Measurements from ENCODE around the gene PTTG1. TPM values are rescaled to one million over a fixed set of nuclear protein-coding genes. Genes with fewer than 3 reads are reported as not detected.

PTTG1 gene
- total RNA-seq, 1 experiment from 2014 or later = 239 TPM

DNA sequence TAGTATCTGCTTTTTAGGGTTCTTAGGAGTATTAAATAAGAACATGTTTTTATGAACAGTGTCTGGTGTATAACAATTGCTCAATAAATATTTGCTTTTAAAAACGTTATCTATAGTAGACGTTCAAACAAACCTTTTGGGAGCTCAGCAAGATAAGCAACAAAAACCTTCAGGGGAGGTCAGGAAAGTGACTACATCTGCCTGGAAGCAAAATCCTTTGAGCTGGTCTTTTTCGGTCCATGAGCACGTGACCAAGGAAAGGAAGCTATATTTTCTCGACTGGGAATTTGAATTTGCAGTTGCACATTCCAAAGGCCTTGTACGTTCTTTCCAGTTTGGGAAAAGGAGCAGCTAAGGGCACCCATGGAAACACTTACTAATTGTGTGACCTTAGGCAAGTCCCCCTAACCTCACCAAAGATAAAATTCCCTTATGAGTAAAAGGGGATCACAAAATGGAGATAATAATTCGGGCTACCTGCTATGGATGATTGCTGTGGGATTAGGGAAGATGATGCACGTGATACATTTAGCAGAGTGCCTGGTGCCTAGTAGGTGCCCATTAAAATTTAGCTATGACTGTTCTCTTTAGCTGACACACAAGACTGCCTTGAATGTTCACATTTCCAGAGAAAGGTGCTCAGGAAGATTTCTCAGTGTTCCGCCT, 45.4 kb downstream of the PTTG1 start (continued):
- TF ChIP-seq ZBTB43 (CRISPR knock-in tag; IDR thresholded peaks at IDR 0.05) = no peak
- TF ChIP-seq, protein P1, sequence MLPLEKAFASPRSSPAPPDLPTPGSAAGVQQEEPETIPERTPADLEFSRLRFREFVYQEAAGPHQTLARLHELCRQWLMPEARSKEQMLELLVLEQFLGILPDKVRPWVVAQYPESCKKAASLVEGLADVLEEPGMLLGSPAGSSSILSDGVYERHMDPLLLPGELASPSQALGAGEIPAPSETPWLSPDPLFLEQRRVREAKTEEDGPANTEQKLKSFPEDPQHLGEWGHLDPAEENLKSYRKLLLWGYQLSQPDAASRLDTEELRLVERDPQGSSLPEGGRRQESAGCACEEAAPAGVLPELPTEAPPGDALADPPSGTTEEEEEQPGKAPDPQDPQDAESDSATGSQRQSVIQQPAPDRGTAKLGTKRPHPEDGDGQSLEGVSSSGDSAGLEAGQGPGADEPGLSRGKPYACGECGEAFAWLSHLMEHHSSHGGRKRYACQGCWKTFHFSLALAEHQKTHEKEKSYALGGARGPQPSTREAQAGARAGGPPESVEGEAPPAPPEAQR (CRISPR knock-in tag; IDR thresholded peaks at IDR 0.05) = no peak
- TF ChIP-seq ZNF416 (CRISPR knock-in tag; IDR thresholded peaks at IDR 0.05) = no peak
- TF ChIP-seq GTF2I (CRISPR knock-in tag; conservative IDR thresholded peaks at IDR 0.05) = no peak
- TF ChIP-seq ZNF317 (CRISPR knock-in tag; IDR thresholded peaks at IDR 0.05; ENCODE audit: borderline replicate concordance, low read depth) = no peak
- TF ChIP-seq CREM (CRISPR knock-in tag; IDR thresholded peaks at IDR 0.05) = no peak
- TF ChIP-seq ZNF425 (CRISPR knock-in tag; conservative IDR thresholded peaks at IDR 0.05) = no peak

DNA sequence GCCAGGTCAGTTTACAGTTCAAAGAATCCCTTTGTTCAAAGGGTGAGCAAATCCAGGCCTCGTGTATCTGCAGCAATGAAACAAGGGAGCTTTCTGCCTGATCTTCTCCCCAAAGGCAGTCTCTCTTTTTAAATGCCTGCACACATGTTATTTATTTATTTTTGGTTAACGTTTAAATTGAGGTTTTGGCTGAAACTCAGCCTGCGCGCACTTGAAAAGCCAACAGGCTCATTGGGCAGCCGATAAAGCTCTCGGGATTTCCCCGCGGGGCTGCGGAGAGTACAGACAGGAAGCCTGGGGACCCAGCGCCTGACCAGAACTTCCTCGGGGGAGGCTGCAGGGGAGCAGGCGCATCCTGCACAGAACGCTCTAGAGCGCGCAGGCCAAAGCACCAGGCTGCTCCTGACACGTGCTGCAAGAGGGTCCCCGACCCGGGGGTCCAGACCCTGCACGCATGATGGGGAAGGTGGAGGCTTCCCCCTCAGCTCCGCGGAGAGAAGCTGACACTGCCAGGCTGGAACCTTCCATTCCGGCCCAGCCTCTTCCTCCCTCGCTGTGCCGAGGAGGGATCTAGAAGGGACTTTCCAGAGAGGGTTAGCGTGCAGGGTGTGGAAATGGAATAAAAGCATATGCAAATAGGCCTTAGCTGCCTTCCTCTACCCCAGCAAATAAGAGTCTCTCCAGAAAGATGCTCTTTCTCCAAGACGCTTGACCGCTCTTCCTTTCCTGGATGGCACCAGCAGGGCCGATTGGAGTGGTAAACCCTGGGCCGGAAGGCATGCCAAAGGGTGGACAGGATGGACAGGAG, 46.1 kb downstream of the PTTG1 start:
- H3K27me3 Mint-ChIP-seq (ENCODE audit: low read depth) = no peaks in the 10 kb centered on the region; the same call in 1 of the 2 replicates
- no peak overlapping the region for H3K27ac Mint-ChIP-seq
- ChIA-PET POLR2A (interaction anchor here (0.5 kb wide), 1 partner anchor 90 kb away, joined by 6 read pairs; no protein-coding TSS in a partner anchor), CTCF (interaction anchor here (0.9 to 3.2 kb wide), 2 partner anchors 26 to 29 kb away, joined by 3 to 28 read pairs; no protein-coding TSS in a partner anchor)
- no peaks in the 10 kb centered on the region for H3K9me3 Mint-ChIP-seq
- ATAC-seq = peak; percentile 89
- no peak overlapping the region; the same call in 1 of the 2 replicates for H3K4me3 Mint-ChIP-seq
- H3K4me1 Mint-ChIP-seq = peaks cover 37% of the 10 kb centered on the region
- DNase-seq (ENCODE audit: low spot score) = peak; percentile 57
- H3K36me3 Mint-ChIP-seq = no peaks in the 10 kb centered on the region
- TF ChIP-seq OVOL2 (CRISPR knock-in tag; IDR thresholded peaks at IDR 0.05; ENCODE audit: borderline replicate concordance) = no peak
- TF ChIP-seq GABPB1 (CRISPR knock-in tag; IDR thresholded peaks at IDR 0.05) = peak; percentile 68

GRCh38 chr5:160468363-160468975, 46.8 kb downstream of the PTTG1 start:
- ATAC-seq (no peak), DNase-seq (ENCODE audit: low spot score) (no peak)
- CTCF ChIA-PET = interaction anchor here (3.2 kb wide), 1 partner anchor 30 kb away, joined by 28 read pairs; no protein-coding TSS in a partner anchor
- no peaks in the 10 kb centered on the region for H3K9me3 Mint-ChIP-seq
- H3K4me1 Mint-ChIP-seq = peaks cover 43% of the 10 kb centered on the region
- no peaks in the 10 kb centered on the region; the same call in 1 of the 2 replicates for H3K27me3 Mint-ChIP-seq (ENCODE audit: low read depth)
- H3K4me3 Mint-ChIP-seq = no peak overlapping the region; the same call in 1 of the 2 replicates
- POLR2A ChIA-PET = no interaction called here
- H3K27ac Mint-ChIP-seq = no peak overlapping the region
- no peaks in the 10 kb centered on the region for H3K36me3 Mint-ChIP-seq
- no peak for TF ChIP-seq RORB (CRISPR knock-in tag; IDR thresholded peaks at IDR 0.05)
- no peak for TF ChIP-seq NFE2L1 (CRISPR knock-in tag; IDR thresholded peaks at IDR 0.05)
- TF ChIP-seq IRF1 (CRISPR knock-in tag; IDR thresholded peaks at IDR 0.05) = no peak
- TF ChIP-seq, protein P2, sequence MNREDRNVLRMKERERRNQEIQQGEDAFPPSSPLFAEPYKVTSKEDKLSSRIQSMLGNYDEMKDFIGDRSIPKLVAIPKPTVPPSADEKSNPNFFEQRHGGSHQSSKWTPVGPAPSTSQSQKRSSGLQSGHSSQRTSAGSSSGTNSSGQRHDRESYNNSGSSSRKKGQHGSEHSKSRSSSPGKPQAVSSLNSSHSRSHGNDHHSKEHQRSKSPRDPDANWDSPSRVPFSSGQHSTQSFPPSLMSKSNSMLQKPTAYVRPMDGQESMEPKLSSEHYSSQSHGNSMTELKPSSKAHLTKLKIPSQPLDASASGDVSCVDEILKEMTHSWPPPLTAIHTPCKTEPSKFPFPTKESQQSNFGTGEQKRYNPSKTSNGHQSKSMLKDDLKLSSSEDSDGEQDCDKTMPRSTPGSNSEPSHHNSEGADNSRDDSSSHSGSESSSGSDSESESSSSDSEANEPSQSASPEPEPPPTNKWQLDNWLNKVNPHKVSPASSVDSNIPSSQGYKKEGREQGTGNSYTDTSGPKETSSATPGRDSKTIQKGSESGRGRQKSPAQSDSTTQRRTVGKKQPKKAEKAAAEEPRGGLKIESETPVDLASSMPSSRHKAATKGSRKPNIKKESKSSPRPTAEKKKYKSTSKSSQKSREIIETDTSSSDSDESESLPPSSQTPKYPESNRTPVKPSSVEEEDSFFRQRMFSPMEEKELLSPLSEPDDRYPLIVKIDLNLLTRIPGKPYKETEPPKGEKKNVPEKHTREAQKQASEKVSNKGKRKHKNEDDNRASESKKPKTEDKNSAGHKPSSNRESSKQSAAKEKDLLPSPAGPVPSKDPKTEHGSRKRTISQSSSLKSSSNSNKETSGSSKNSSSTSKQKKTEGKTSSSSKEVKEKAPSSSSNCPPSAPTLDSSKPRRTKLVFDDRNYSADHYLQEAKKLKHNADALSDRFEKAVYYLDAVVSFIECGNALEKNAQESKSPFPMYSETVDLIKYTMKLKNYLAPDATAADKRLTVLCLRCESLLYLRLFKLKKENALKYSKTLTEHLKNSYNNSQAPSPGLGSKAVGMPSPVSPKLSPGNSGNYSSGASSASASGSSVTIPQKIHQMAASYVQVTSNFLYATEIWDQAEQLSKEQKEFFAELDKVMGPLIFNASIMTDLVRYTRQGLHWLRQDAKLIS (CRISPR knock-in tag; IDR thresholded peaks at IDR 0.05; ENCODE audit: borderline replicate concordance) = no peak
- TF ChIP-seq, protein P3, sequence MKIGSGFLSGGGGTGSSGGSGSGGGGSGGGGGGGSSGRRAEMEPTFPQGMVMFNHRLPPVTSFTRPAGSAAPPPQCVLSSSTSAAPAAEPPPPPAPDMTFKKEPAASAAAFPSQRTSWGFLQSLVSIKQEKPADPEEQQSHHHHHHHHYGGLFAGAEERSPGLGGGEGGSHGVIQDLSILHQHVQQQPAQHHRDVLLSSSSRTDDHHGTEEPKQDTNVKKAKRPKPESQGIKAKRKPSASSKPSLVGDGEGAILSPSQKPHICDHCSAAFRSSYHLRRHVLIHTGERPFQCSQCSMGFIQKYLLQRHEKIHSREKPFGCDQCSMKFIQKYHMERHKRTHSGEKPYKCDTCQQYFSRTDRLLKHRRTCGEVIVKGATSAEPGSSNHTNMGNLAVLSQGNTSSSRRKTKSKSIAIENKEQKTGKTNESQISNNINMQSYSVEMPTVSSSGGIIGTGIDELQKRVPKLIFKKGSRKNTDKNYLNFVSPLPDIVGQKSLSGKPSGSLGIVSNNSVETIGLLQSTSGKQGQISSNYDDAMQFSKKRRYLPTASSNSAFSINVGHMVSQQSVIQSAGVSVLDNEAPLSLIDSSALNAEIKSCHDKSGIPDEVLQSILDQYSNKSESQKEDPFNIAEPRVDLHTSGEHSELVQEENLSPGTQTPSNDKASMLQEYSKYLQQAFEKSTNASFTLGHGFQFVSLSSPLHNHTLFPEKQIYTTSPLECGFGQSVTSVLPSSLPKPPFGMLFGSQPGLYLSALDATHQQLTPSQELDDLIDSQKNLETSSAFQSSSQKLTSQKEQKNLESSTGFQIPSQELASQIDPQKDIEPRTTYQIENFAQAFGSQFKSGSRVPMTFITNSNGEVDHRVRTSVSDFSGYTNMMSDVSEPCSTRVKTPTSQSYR (CRISPR knock-in tag; IDR thresholded peaks at IDR 0.05) = no peak
- TF ChIP-seq, protein P4, sequence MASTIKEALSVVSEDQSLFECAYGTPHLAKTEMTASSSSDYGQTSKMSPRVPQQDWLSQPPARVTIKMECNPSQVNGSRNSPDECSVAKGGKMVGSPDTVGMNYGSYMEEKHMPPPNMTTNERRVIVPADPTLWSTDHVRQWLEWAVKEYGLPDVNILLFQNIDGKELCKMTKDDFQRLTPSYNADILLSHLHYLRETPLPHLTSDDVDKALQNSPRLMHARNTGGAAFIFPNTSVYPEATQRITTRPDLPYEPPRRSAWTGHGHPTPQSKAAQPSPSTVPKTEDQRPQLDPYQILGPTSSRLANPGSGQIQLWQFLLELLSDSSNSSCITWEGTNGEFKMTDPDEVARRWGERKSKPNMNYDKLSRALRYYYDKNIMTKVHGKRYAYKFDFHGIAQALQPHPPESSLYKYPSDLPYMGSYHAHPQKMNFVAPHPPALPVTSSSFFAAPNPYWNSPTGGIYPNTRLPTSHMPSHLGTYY (CRISPR knock-in tag; IDR thresholded peaks at IDR 0.05) = no peak
- TF ChIP-seq ATF1 (CRISPR knock-in tag; IDR thresholded peaks at IDR 0.05) = no peak

Data from WTC11 (cell line).